ENCODE results near the gene KSR1.

The KSR1 gene

DNA sequence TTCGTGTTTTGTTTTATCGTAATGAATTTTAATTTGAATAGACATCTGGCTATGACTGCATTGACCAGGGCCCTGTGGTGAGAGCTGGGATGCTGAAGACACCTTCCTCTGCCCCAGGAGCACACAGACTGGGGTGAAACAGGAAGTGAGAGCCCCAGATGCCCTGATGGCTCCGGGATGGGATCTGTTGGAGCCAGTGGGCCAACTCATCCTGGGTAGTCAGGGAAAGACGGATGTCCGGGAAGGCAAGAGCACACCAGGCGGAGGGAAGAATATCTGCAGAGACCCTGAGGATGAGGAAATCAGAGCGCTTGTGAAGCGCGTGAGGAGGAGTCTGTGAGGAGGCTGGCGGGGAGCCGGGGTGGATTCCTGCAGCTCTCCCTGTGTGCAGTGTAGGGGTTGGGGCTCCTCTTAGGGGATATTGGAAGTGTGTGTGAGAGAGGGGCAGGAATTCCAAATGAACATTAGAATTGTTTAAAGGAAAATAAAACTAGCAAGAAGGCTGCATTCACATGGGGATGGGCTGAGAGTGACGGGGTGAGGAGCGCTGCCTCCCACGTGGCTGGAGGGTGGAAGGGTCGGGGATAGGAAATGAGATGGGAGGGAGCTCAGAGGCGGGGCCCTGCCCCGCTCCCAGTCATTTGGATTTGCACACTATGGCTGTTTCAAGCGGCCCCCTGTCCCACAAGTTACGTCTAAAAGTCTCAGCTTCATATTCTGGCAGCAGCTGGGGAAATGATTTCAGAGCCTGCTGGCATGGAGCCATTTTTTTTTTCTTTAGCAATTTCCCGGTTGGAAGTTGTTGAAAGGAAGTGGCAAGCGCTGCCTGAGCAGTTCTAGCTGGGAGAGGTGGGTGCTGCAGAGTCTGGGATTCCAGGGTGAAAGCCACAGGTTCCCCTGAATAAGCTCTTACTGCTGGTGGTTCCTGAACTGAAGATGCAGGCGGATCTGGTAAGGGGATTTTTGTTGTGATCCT is 103.5 kb downstream of the KSR1 start:
- no peak overlapping the region for H2BK15ac ChIP-seq (ENCODE audit: low read length)
- no CpG with 5 or more reads among the region's 22 CpGs for WGBS, 2 donors (ENCODE audit: extremely low coverage in 2 of 2, insufficient read length in 2 of 2, insufficient replicate concordance in 1 of 2)
- H3K4me3 ChIP-seq (ENCODE audit: low read length in 2 of 2): no peak overlapping the region
- no peaks in the 10 kb centered on the region for H3K79me1 ChIP-seq (ENCODE audit: low read depth, low read length)
- no peak overlapping the region for H4K91ac ChIP-seq (ENCODE audit: low read depth, low read length, poor library complexity)
- no peaks in the 10 kb centered on the region for H3K9me3 ChIP-seq (replicated peaks in 1 of 2; ENCODE audit: control insufficient read depth in 2 of 2, insufficient read depth in 1 of 2, low read depth in 1 of 2, low read length in 2 of 2)
- H3K18ac ChIP-seq (ENCODE audit: low read length): no peak overlapping the region
- no peaks in the 10 kb centered on the region for H3K27me3 ChIP-seq (ENCODE audit: control insufficient read depth in 3 of 3, insufficient read depth in 3 of 3, low read depth in 1 of 3, low read length in 3 of 3)
- peaks cover 0 to 2% of the 10 kb centered on the region in 2 donors for H3K36me3 ChIP-seq (replicated peaks in 1 of 2; ENCODE audit: control insufficient read depth in 2 of 2, insufficient read depth in 2 of 2, low read length in 2 of 2)
- H3K23ac ChIP-seq (ENCODE audit: low read depth, low read length, poor library complexity): no peak overlapping the region
- H2BK12ac ChIP-seq (ENCODE audit: low read length): no peak overlapping the region
- no peak overlapping the region for H3K4me2 ChIP-seq (ENCODE audit: insufficient read depth, low read length, poor library complexity, severe bottlenecking)
- no peak for DNase-seq (ENCODE audit: low spot score)
- no peak overlapping the region for H3K4ac ChIP-seq (ENCODE audit: low read length)
- no peak overlapping the region for H2AK5ac ChIP-seq (ENCODE audit: low read depth, low read length)
- H3K14ac ChIP-seq (ENCODE audit: low read length): no peak overlapping the region
- H2BK120ac ChIP-seq (ENCODE audit: low read depth, low read length): no peak overlapping the region
- H2AFZ ChIP-seq (ENCODE audit: low read length): no peak overlapping the region
- H3K4me1 ChIP-seq (ENCODE audit: control insufficient read depth in 2 of 2, insufficient read depth in 1 of 2, low read depth in 1 of 2, low read length in 2 of 2): peaks cover 0 to 3% of the 10 kb centered on the region in 2 donors
- no peak overlapping the region for H3K27ac ChIP-seq (replicated peaks; ENCODE audit: low read length)
- no peak overlapping the region for H4K8ac ChIP-seq (ENCODE audit: low read depth, low read length)
- peak overlapping the region; percentile 33 for H2BK5ac ChIP-seq (ENCODE audit: low read length)
- no peak overlapping the region for H3K9ac ChIP-seq (ENCODE audit: low read depth, low read length, poor library complexity)

DNA sequence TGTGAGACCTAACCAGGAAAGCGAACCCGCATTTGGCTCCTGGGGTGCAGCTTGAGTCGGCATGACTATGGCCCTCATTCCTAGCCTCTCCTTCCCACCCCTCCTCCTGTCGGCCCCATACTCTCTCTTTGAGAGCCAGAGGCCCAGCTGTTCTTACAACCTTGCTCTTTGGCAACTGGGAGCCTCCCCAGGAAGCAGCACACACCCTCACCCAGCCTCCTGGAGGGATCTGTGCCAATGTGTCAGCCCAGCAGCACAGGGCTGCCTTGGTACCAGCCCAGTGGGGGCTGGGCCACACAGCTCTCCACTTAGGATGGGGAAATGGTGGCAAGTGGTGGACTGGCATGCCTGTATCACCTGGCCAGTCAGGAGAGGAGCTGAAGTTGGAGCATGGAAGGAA is 104.4 kb downstream of the KSR1 start:
- H3K36me3 ChIP-seq (replicated peaks in 1 of 2; ENCODE audit: control insufficient read depth in 2 of 2, insufficient read depth in 2 of 2, low read length in 2 of 2): peaks cover 0 to 2% of the 10 kb centered on the region in 2 donors

DNA sequence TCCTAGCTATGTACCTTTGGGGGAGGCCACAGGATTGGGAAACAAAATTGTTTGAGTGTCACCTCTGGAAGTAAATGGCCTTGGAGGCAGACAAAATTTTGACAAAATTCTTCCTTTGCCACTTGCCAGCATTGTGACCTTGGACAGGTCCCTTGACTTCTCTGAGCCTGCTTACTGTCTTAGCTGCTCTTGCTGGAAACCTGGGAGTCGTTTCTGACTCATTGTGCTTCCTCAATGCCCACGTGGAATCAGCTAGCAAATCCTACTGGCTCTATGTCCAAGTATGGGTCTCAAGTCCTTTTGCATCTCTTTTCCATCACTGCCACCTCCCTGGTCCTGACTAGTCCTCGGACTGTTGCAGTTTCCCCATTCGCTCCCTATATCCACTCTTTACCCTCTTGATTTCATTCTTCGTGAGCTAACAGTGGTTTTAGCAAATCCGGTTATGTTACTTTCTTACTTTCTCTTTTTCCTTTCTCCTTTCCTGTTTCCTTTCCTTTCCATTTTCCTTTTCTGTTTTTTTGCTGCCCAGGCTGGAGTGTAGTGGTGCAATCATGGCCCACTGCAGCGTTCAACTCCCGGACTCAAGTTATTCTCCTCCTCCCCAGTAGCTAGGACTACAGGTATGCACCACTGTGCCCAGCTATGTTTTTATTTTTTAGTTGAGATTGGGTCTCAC is 106.7 kb downstream of the KSR1 start:
- H3K9me3 ChIP-seq (replicated peaks in 1 of 2; ENCODE audit: control insufficient read depth in 2 of 2, insufficient read depth in 1 of 2, low read depth in 1 of 2, low read length in 2 of 2): no peaks in the 10 kb centered on the region
- H3K4ac ChIP-seq (ENCODE audit: low read length): no peak overlapping the region
- no peak overlapping the region for H3K18ac ChIP-seq (ENCODE audit: low read length)
- DNase-seq (ENCODE audit: low spot score): no peak
- no peak overlapping the region for H3K4me2 ChIP-seq (ENCODE audit: insufficient read depth, low read length, poor library complexity, severe bottlenecking)
- H2BK5ac ChIP-seq (ENCODE audit: low read length): no peak overlapping the region
- no CpG with 5 or more reads among the region's 8 CpGs for WGBS, 2 donors (ENCODE audit: extremely low coverage in 2 of 2, insufficient read length in 2 of 2, insufficient replicate concordance in 1 of 2)
- H3K79me1 ChIP-seq (ENCODE audit: low read depth, low read length): no peaks in the 10 kb centered on the region
- H3K9ac ChIP-seq (ENCODE audit: low read depth, low read length, poor library complexity): no peak overlapping the region
- no peak overlapping the region for H4K8ac ChIP-seq (ENCODE audit: low read depth, low read length)
- no peak overlapping the region for H2BK12ac ChIP-seq (ENCODE audit: low read length)
- no peak overlapping the region for H4K91ac ChIP-seq (ENCODE audit: low read depth, low read length, poor library complexity)
- H2BK15ac ChIP-seq (ENCODE audit: low read length): no peak overlapping the region
- no peaks in the 10 kb centered on the region for H3K4me1 ChIP-seq (ENCODE audit: control insufficient read depth in 2 of 2, insufficient read depth in 1 of 2, low read depth in 1 of 2, low read length in 2 of 2)
- H3K23ac ChIP-seq (ENCODE audit: low read depth, low read length, poor library complexity): no peak overlapping the region
- no peak overlapping the region for H2AFZ ChIP-seq (ENCODE audit: low read length)
- no peaks in the 10 kb centered on the region for H3K27me3 ChIP-seq (ENCODE audit: control insufficient read depth in 3 of 3, insufficient read depth in 3 of 3, low read depth in 1 of 3, low read length in 3 of 3)
- H2BK120ac ChIP-seq (ENCODE audit: low read depth, low read length): no peak overlapping the region
- no peak overlapping the region for H3K4me3 ChIP-seq (ENCODE audit: low read length in 2 of 2)
- H2AK5ac ChIP-seq (ENCODE audit: low read depth, low read length): no peak overlapping the region
- peaks cover 0 to 2% of the 10 kb centered on the region in 2 donors for H3K36me3 ChIP-seq (replicated peaks in 1 of 2; ENCODE audit: control insufficient read depth in 2 of 2, insufficient read depth in 2 of 2, low read length in 2 of 2)
- no peak overlapping the region for H3K14ac ChIP-seq (ENCODE audit: low read length)
- no peak overlapping the region for H3K27ac ChIP-seq (replicated peaks; ENCODE audit: low read length)

More for the DNA sequence above, 104.4 kb downstream of the KSR1 start:
- H2AK5ac ChIP-seq (ENCODE audit: low read depth, low read length): no peak overlapping the region
- WGBS, 2 donors (ENCODE audit: extremely low coverage in 2 of 2, insufficient read length in 2 of 2, insufficient replicate concordance in 1 of 2): no CpG with 5 or more reads among the region's 4 CpGs
- H2AFZ ChIP-seq (ENCODE audit: low read length): no peak overlapping the region
- no peak overlapping the region for H3K14ac ChIP-seq (ENCODE audit: low read length)
- no peak overlapping the region for H4K91ac ChIP-seq (ENCODE audit: low read depth, low read length, poor library complexity)
- DNase-seq (ENCODE audit: low spot score): no peak
- peak overlapping the region; percentile 60 for H3K23ac ChIP-seq (ENCODE audit: low read depth, low read length, poor library complexity)
- H3K79me1 ChIP-seq (ENCODE audit: low read depth, low read length): no peaks in the 10 kb centered on the region
- no peak overlapping the region for H3K27ac ChIP-seq (replicated peaks; ENCODE audit: low read length)
- no peaks in the 10 kb centered on the region for H3K27me3 ChIP-seq (ENCODE audit: control insufficient read depth in 3 of 3, insufficient read depth in 3 of 3, low read depth in 1 of 3, low read length in 3 of 3)
- peak overlapping the region; percentile 33 for H2BK5ac ChIP-seq (ENCODE audit: low read length)
- H3K4me3 ChIP-seq (ENCODE audit: low read length in 2 of 2): no peak overlapping the region
- no peak overlapping the region for H3K18ac ChIP-seq (ENCODE audit: low read length)
- no peak overlapping the region for H2BK15ac ChIP-seq (ENCODE audit: low read length)
- no peak overlapping the region for H2BK120ac ChIP-seq (ENCODE audit: low read depth, low read length)
- H3K4me1 ChIP-seq (ENCODE audit: control insufficient read depth in 2 of 2, insufficient read depth in 1 of 2, low read depth in 1 of 2, low read length in 2 of 2): peaks cover 0 to 2% of the 10 kb centered on the region in 2 donors
- H4K8ac ChIP-seq (ENCODE audit: low read depth, low read length): no peak overlapping the region
- H3K4ac ChIP-seq (ENCODE audit: low read length): no peak overlapping the region
- no peaks in the 10 kb centered on the region for H3K9me3 ChIP-seq (replicated peaks in 1 of 2; ENCODE audit: control insufficient read depth in 2 of 2, insufficient read depth in 1 of 2, low read depth in 1 of 2, low read length in 2 of 2)
- H3K4me2 ChIP-seq (ENCODE audit: insufficient read depth, low read length, poor library complexity, severe bottlenecking): no peak overlapping the region
- H3K9ac ChIP-seq (ENCODE audit: low read depth, low read length, poor library complexity): no peak overlapping the region
- no peak overlapping the region for H2BK12ac ChIP-seq (ENCODE audit: low read length)

DNA sequence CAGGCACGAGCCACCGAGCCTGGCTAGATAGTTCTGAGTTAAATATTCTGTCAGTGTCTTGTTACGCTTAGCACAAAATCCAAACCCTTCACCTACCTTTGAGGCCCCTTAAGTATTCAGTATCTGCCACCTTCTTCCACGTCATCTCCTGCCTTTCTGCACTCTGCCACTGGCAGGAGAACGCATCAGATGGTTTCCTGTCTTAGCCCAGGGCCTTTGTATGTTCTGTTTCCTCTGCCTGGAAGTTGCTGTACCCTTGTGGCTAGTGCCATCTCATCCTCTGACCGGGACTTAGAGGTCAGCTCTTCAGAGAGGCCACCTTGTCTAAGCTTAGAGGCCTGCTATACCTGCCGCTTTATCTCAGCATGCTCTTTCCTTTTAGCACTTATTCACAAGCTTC is 107.3 kb downstream of the KSR1 start:
- H3K14ac ChIP-seq (ENCODE audit: low read length): no peak overlapping the region
- no peak overlapping the region for H2BK12ac ChIP-seq (ENCODE audit: low read length)
- H3K4ac ChIP-seq (ENCODE audit: low read length): no peak overlapping the region
- no peak overlapping the region for H3K27ac ChIP-seq (replicated peaks; ENCODE audit: low read length)
- no peak overlapping the region for H2BK120ac ChIP-seq (ENCODE audit: low read depth, low read length)
- H4K8ac ChIP-seq (ENCODE audit: low read depth, low read length): no peak overlapping the region
- H3K27me3 ChIP-seq (ENCODE audit: control insufficient read depth in 3 of 3, insufficient read depth in 3 of 3, low read depth in 1 of 3, low read length in 3 of 3): no peaks in the 10 kb centered on the region
- no peak overlapping the region for H3K9ac ChIP-seq (ENCODE audit: low read depth, low read length, poor library complexity)
- no peak overlapping the region for H3K18ac ChIP-seq (ENCODE audit: low read length)
- DNase-seq (ENCODE audit: low spot score): no peak
- H3K4me1 ChIP-seq (ENCODE audit: control insufficient read depth in 2 of 2, insufficient read depth in 1 of 2, low read depth in 1 of 2, low read length in 2 of 2): no peaks in the 10 kb centered on the region
- H3K36me3 ChIP-seq (replicated peaks in 1 of 2; ENCODE audit: control insufficient read depth in 2 of 2, insufficient read depth in 2 of 2, low read length in 2 of 2): no peaks in the 10 kb centered on the region
- no peak overlapping the region for H2AK5ac ChIP-seq (ENCODE audit: low read depth, low read length)
- H3K9me3 ChIP-seq (replicated peaks in 1 of 2; ENCODE audit: control insufficient read depth in 2 of 2, insufficient read depth in 1 of 2, low read depth in 1 of 2, low read length in 2 of 2): no peaks in the 10 kb centered on the region
- H3K79me1 ChIP-seq (ENCODE audit: low read depth, low read length): no peaks in the 10 kb centered on the region
- H2BK5ac ChIP-seq (ENCODE audit: low read length): no peak overlapping the region
- no peak overlapping the region for H4K91ac ChIP-seq (ENCODE audit: low read depth, low read length, poor library complexity)
- no peak overlapping the region for H3K4me3 ChIP-seq (ENCODE audit: low read length in 2 of 2)
- H2BK15ac ChIP-seq (ENCODE audit: low read length): no peak overlapping the region
- no CpG with 5 or more reads among the region's 7 CpGs for WGBS, 2 donors (ENCODE audit: extremely low coverage in 2 of 2, insufficient read length in 2 of 2, insufficient replicate concordance in 1 of 2)
- H3K23ac ChIP-seq (ENCODE audit: low read depth, low read length, poor library complexity): no peak overlapping the region
- H2AFZ ChIP-seq (ENCODE audit: low read length): no peak overlapping the region
- no peak overlapping the region for H3K4me2 ChIP-seq (ENCODE audit: insufficient read depth, low read length, poor library complexity, severe bottlenecking)
